ENCODE results near the gene DDX27.

The DDX27 gene

DNA sequence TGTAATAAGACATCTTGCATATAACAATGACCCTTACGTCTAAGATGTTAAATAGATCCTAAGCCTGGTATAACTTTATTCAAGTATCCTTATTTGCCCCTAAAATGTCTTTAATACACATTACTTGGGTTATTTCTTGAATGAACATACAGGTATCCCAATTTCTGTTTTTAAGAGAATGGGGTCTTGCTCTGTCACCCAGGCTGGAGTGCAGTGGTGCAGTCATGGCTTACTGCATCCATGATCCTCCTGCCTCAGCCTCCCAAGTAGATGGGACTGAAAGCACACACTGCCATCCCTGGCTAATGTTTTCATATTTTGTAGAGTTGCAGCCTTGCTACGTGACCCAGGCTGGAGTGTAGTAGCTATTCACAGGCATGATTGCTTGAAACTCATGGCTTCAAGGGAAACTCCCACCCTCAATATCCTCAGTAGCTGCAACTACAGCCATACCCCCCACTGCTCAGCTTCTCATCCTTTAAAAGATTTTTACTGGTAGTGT, 69.1 kb downstream of the DDX27 start:
- DNase-seq (ENCODE audit: low spot score) = no peak
- TF ChIP-seq, protein P1, sequence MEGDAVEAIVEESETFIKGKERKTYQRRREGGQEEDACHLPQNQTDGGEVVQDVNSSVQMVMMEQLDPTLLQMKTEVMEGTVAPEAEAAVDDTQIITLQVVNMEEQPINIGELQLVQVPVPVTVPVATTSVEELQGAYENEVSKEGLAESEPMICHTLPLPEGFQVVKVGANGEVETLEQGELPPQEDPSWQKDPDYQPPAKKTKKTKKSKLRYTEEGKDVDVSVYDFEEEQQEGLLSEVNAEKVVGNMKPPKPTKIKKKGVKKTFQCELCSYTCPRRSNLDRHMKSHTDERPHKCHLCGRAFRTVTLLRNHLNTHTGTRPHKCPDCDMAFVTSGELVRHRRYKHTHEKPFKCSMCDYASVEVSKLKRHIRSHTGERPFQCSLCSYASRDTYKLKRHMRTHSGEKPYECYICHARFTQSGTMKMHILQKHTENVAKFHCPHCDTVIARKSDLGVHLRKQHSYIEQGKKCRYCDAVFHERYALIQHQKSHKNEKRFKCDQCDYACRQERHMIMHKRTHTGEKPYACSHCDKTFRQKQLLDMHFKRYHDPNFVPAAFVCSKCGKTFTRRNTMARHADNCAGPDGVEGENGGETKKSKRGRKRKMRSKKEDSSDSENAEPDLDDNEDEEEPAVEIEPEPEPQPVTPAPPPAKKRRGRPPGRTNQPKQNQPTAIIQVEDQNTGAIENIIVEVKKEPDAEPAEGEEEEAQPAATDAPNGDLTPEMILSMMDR (IDR thresholded peaks at IDR 0.05; ENCODE audit: extremely low read depth, missing control alignments) = no peak

DNA sequence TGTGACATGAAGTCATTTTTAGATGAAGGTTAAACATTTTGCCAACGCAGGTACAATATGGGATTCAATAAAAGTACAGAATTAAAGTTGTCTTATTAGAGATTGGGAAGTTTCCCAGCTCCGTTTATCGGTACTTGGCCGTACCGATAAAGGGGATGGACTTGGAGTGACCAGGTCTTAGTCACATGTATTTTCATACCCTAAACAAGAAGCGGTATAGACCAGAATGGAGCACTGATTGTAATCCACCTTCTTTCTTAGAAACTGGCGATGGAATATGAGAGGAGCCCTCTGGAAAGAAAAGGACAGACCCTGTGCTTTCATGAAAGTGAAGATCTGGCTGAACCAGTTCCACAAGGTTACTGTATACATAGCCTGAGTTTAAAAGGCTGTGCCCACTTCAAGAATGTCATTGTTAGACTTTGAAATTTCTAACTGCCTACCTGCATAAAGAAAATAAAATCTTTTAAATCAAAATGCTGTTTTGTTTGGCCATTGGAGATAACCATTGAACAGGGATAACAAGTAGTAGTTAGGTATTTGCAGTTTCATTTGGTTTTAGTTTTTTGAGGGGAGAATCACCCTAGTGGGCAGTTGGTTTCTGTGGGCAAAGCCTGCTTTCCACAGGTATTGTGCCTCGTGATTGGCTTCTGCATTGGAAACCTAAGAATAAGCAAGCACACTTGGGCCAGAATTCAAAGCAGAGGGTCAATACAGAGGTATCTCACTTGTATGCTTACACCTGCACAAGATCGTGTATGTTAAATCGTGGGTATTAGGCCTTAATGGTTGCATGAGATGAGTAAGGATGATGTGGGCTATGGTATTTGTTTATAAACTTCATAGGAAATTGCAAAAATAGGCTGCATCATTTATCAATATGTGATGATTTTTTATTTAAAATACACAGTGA, 69.8 kb downstream of the DDX27 start:
- DNase-seq (ENCODE audit: low spot score) = no peak
- TF ChIP-seq, protein P1 (IDR thresholded peaks at IDR 0.05; ENCODE audit: extremely low read depth, missing control alignments) = no peak

DNA sequence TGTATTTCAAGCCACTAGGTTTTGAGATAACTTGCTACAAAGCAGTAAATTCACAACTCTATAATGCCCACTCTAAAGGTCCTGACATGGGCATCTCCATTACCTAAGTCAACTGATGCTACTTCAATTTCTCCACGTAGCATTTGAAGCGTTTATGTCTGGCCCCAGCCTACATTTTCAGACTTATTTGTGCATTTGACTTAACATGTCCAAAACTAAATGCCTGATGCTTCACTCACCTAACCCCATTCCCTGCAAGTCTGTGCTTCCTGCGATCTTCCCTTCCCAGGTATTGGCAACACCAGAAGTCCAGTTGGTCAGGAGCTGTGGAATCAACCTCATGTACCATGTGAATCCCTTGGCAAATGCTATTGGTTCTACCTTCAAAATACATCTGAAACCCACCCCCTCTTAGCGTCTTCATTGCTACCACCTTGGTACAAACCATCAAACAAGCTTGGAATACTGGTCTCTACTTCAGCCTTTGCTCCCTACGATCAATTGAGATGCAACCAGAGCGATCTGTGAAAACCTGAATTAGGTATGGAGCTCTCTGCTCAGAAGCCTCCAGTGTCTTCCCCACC, 71.5 kb downstream of the DDX27 start:
- DNase-seq (ENCODE audit: low spot score) = no peak

DNA sequence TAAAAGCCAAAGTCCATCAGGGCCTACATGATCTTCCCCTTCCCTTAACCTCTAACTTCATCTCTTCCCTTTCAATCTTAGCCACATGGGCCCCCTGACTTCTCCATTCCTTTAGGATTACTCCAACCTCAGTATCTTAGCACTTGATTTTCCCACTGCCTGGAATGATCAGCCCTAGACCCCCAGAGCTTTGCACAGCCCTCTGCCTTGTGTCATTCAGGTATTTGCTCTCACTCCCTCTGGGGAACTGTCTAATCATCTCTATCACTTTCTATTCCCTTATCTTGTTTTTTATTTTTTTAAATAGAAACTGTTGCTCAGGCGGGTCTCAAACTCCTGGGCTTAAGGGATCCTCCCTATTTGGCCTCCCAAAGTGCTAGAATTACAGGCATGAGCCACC, 72.0 kb downstream of the DDX27 start:
- no peak for DNase-seq (ENCODE audit: low spot score)
- TF ChIP-seq, protein P1 (IDR thresholded peaks at IDR 0.05; ENCODE audit: extremely low read depth, missing control alignments) = no peak

More for the DNA sequence above, 71.5 kb downstream of the DDX27 start:
- TF ChIP-seq, protein P1 (IDR thresholded peaks at IDR 0.05; ENCODE audit: extremely low read depth, missing control alignments) = no peak

DNA sequence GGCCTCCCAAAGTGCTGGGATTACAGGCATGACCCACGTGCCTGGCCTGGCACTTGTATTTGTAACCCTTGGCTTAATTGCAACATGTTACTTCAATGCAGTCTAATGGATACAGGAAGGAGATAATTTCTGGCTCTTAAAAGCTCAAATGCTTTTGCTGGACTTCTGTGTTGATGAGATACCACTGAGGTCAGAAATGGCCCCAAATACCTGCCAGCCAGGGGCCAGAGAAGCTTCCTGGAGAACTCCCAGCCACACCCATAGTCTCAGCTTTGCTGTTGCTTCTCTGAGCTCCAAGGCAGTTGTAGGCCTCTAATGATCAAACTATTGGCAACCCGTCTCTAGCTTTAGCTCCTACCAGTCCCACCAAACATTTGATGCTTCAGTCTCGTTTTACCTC, 72.8 kb downstream of the DDX27 start:
- TF ChIP-seq, protein P1 (IDR thresholded peaks at IDR 0.05; ENCODE audit: extremely low read depth, missing control alignments) = no peak

DNA sequence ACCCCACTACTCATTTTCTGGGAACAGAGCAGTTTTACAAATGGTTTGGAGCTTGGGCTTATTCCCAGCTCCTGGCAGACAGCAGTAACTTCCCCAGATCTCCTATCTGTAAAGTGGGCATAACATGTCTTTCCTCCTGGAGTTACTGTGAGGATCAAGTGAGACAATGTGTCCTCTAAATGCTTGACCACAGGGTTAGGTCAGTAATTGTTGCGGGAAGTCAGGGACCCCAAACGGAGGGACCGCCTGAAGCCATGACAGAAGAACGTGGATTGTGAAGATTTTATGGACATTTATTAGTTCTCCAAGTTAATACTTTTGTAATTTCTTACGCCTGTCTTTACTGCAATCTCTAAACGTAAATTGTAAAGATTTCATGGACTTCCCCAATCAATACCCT, 73.9 kb downstream of the DDX27 start:
- TF ChIP-seq, protein P1 (IDR thresholded peaks at IDR 0.05; ENCODE audit: extremely low read depth, missing control alignments) = no peak
- DNase-seq (ENCODE audit: low spot score) = no peak

More for the DNA sequence above, 72.8 kb downstream of the DDX27 start:
- no peak for DNase-seq (ENCODE audit: low spot score)

Measured in GM20000 (cell line).